NK-92 (cell line): ENCODE measurements around the gene CYFIP1.

Experiments
- DNase-seq: peaks from one replicate; lab custom pipeline; 2025; ENCODE audit not compliant: unreplicated experiment; lab: John Stamatoyannopoulos, UW

CYFIP1 gene

GRCh38 chr15:22969489-22969888 lies 10.7 kb downstream of the CYFIP1 start:
- no peak for DNase-seq

DNA sequence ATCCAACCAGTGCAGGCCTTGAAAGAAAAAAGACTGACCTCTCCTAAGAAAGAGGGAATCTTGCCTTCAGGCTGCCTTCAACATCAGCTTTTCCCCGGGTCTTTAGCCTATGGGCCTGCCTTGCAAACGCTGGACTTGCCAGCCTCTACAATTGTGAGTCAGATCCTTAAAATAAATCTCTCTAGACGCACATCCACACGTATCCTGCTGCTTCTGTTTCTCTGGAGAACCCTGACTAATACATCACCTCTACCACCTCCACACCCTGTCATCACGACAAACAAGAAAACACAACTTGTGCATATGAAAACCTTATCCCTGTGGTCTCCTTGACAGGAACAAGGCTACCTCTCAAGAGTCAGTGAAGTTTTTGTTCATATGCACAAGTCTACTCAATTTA lies 11.8 kb downstream of the CYFIP1 start:
- no peak for DNase-seq

- no peak for DNase-seq
These were observed 12.9 kb downstream of the CYFIP1 start for GRCh38 chr15:22967084-22967770.

DNA sequence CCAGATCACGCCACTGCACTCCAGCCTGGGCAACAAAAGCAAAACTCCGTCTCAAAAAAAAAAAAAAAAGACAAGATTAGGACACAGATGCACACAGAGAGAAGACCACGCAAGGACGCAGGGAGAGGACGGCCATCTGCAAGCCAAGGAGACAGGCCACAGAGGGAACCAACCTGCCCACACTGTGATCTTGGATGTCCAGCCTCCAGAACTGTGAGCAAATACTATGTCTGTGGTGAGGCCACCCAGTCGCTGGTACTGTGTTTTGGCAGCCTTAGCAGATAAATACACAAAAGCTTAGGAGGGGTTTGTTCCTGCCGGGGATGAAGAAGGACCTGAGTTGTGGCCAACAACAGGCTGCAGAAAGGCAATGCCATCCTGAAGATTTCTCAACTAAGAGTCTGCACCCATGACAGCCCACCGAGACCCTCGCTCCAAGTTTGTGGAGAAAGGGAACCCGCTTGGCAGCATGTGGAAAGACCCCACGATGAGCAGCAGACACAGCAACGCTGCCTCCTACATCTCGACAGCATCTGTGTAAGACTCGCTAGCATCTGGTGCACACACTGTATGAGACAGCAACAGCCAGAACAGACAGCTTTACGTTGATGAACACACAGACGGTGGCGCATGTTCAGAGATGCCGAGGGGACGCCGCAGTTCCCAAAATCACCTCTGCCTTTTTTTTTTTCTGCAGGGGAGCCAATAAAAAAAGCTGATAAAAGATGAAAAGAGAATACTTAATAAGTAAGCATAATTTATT lies 13.7 kb downstream of the CYFIP1 start:
- DNase-seq: no peak

DNA sequence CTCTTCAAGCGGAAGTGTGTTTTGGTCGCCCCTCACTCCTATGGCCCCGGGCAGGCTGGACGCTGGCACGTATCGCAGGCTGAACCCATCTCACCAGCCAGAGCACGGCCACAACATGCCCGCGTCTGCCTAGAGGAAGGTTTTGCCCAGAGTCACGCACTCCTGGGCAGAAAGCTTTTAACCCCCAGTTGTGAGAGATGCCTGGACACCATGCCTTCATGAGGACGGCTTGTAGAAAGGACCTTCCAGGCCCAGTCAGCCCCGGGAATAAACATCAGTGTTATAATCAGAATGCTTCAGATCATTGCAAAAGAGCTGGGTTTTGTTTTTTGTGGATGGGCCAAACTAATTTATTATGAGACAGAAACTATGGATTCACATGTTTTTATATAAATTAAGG lies 16.5 kb downstream of the CYFIP1 start:
- DNase-seq: no peak

- DNase-seq: no peak
These were observed 17.6 kb downstream of the CYFIP1 start for GRCh38 chr15:22962611-22963010.

DNA sequence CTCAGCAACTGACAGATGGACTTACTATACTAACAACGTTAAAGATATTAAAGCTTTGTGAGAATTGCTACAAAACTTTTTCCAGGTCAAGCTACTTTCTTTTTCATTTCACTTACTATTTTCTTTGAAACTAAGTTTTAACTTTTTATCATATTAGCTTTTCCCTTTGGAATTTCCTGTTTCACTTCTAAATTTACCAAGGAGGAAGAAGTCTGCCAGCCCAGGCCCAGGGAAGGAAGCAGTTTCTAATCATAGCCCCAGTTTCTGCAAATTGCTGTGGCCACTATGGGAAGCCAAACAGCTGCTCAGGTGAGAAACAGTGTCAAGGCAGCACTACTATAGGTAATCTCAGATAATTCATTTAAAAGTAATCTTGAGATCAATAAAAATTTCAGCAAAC lies 18.4 kb downstream of the CYFIP1 start:
- no peak for DNase-seq

- no peak for DNase-seq
These were observed 19.6 kb downstream of the CYFIP1 start for GRCh38 chr15:22960556-22960955.

DNA sequence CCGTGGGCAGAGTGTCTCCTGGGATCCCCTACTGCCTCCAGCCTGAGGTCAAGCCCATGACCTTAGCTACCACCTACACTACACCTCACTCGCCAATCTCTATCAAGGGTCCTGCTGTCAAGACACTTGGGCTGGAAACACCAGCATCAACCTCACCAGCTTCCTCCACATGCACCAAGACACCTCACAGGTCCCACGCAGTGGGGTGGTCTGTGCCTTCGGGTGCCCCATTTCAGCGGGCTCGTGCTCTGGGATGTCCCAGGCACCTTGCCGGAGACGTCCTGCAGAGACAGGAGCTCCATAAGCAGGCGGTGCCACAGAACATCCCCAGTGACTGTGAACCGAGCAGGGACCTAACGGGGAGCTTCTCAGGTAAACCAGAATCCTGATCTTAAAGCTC lies 20.0 kb downstream of the CYFIP1 start:
- DNase-seq: no peak

DNA sequence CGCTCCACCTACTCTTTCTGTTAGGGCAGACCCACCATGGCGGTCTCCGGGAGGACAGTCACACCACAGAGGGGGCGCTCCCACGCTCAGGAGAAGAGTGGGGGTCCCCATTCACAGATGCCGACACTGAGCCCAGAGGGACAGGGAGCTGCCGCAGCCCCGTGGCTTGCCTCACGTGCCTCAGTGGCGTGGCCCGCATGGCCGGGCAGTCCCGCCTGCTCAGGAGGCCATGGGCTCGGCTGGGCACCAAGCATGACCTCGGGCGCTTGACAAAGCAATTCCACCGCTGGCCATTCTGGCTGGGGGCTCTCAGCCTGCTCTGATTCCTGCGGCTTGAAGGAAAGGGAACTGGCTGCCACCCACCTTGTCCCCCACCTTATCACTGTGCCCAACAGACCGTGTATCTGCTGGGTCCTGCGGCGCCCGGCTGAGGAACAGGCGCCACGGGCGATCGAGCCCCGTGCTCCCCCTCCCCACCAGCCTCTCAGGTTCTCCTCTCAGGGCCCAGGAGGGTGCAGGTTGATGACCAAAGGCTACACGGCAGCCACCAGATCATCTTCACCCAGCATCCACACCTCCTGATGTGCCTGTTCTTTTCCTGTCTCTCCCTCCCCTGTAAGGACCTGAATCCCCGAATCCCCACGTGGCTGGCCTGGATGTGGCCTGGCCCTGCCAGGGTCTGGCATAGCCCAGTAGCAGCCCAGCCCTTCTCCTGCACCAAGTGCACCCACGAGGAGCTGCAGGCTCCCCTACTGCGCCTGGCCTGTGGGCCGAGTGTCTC lies 20.7 kb downstream of the CYFIP1 start:
- no peak for DNase-seq

DNA sequence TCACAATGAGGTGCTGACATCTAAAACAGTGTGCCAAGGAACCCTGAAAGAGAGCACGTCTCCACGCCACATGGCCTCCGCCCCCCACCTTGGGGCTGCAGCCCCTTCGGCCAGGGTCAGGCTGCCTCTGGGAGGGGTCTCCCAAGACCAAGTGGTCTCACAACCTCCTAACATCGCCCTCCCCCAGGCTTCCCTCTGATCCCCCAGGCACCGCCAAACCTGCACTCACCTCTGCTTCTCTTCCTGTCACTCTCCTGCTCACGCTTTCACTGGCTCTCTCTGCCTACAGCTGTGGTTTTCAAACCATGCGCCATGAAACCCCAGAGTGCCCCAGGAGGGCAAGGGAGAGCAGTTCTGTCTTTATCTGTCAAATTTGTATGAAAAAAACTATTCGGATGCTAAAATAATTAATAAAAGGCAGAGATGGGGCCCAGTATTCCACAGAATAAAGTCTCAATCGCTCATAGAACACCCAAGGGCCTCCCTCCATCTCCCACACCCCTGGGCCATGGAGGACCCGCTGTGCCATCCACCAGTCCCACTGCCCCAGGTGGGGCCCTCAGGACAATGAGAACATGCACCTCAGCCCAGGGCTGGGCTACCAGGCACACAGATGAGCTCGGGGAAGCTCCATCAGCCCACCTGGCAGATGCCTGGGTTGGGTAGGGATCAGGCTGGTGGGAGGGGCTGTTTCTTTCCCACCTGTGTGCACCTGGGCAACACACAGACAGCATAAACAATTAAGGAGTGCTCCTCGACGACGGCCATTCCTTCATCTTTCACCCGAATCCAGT lies 21.5 kb downstream of the CYFIP1 start:
- no peak for DNase-seq

GRCh38 chr15:22956978-22957260 lies 23.2 kb downstream of the CYFIP1 start:
- DNase-seq: no peak

GRCh38 chr15:22956257-22956977 lies 23.8 kb downstream of the CYFIP1 start:
- DNase-seq: no peak

DNA sequence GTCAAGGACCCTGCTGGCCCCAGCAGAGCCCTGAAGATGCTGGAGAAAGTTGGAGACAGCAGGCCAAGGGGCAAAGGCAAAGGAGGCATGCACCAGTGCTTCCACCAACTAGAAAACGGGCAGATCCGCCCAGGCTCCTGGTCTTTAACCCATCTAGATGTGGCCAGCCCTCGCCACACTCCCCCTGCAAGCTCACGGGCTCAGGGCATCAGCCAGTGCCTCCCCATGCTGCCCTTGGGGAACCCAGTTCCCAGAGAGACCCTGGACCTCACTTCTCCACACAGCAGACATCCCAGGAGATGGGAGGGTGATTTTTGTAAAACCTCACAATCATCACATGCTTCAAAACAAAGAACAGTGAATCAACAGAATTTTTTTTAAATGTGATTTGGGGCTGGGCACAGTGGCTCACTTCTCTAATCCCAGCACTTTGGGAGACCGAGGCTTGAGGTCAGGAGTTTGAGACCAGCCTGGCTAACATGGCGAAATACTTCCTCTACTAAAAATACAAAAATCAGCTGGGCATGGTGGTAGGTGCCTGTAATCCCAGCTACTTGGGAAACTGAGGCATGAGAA lies 24.5 kb downstream of the CYFIP1 start:
- DNase-seq: no peak

GRCh38 chr15:22954798-22955543 lies 25.2 kb downstream of the CYFIP1 start:
- no peak for DNase-seq

DNA sequence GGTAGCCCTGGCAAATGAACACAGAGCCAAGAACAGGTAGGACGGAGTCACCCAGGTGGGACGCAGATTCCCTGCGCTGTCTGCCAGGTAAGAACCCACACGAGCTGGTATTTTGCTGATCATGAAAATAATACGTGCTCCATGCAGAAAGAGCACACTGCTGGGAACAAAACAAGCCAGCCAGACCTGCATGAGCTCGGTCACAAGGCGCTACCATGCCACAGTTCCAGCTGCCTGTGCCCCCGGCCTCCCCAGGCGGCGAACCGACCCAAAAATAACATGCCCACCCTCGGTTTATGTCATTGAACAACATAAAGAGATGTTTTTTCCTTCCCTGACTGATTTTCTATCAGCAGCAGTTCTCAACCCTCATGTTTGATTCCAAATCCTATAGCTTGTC lies 25.8 kb downstream of the CYFIP1 start:
- DNase-seq: no peak

DNA sequence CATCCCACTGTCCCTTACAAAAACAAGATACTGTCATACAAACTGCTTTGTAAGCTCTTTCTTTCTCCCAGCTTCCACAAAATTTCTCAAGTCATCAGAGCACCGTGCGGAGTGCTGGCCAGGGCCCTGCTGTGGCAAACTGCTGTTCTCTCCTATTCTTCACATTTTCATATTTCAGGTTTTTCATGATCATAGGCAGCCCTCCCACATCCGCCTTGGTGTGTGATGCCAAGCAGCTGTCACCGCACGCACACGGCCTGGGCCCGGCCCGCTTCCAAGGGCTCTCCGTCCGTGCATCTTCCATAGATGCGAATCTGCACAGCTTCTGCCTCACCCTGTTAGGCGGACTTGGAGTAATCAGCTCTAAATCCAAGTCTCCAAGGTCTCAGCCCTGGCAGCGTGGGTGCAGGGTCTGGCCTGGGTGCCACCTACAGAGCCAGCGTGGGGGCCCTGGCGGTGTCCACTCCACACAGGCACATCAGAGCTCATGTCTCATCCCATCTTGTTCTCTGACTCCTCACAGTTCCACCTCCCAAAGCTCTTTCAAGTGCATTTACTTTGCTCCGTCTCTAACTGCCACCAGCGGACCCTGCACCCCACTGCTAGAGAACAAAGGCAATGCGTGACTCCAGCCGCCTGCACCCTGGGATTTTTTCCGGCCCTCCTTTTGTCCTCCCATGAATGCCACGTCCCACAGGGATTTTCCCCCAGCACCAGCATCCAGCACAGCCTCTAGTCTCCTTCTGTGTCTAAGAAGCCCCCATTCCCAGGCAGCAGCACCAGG lies 27.2 kb downstream of the CYFIP1 start:
- DNase-seq: no peak

GRCh38 chr15:22951381-22952280 lies 28.5 kb downstream of the CYFIP1 start:
- no peak for DNase-seq
